GM23338 (cell line): ENCODE measurements around the gene PANK1.

ENCODE experiments used
- CTCF ChIP-seq, 2 experiments: fragments of 200-600 bp in 1 of 2; sonication (generic) in 1 of 2; conservative IDR thresholded peaks; 2 replicates each; pipeline versions ENCODE4 v1.5.1 to v1.6.1; 2016 to 2017; ENCODE audit warnings: antibody characterized with exemption in 2 of 2, low read depth in 2 of 2, mild to moderate bottlenecking in 2 of 2, moderate library complexity in 1 of 2
- EZH2phosphoT487 ChIP-seq: fragments of 200-600 bp; sonication (generic); IDR thresholded peaks from one replicate; pipeline ENCODE4 v1.8.1; 2018; ENCODE audit warnings: antibody characterized with exemption; ENCODE audit not compliant: unreplicated experiment
- POLR2AphosphoS5 ChIP-seq: IDR thresholded peaks from 2 replicates; pipeline ENCODE4 v1.6.1; 2016; ENCODE audit warnings: antibody characterized with exemption, low read depth
- REST ChIP-seq: IDR thresholded peaks from one replicate; pipeline ENCODE4 v1.6.1; 2018; ENCODE audit warnings: antibody characterized with exemption; ENCODE audit not compliant: unreplicated experiment

- TF ChIP-seq CTCF (conservative IDR thresholded peaks at IDR 0.05; ENCODE audit: low read depth in 2 of 2), result no peak
- no peak for TF ChIP-seq POLR2AphosphoS5
- TF ChIP-seq EZH2phosphoT487, result no peak
- TF ChIP-seq REST, result no peak
Observed at GRCh38 chr10:89602919-89603318, 42.1 kb downstream of the PANK1 start.
